Measurements from ENCODE around the gene SHD.
"Not testable (repeated sequence)": the region's sequence is repeated elsewhere in the genome, so short reads cannot be mapped to it uniquely, and the experiment has no call there.

DNA sequence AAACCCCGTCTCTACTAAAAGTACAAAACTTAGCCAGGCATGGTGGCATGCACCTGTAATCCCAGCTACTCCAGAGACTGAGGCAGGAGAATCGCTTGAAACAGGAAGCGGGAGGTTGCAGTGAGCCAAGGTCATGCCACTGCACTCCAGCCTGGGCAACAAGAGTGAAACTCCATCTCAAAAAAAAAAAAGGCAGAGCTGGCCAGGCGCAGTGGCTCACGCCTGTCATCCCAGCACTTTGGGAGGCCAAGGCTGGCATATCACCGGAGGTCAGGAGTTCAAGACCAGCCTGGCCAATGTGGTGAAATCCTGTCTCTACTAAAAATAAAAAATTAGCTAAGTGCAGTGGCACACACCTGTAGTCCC lies 4.8 kb upstream of the SHD start:
- not testable (repeated sequence) for TF ChIP-seq CTCF (conservative IDR thresholded peaks at IDR 0.05; ENCODE audit: low read length); EZH2phosphoT487 (IDR thresholded peaks at IDR 0.05; ENCODE audit: borderline replicate concordance, low read depth, low read length)
